Lower lobe of right lung (tissue), 2 donors: ENCODE measurements around the gene ST14. TPM values are rescaled to one million over a fixed set of nuclear protein-coding genes. Genes with fewer than 3 reads are reported as not detected.

ENCODE experiments used
- ATAC-seq, 2 donors: fragments of 200-7000 bp; cut with Tn5 transposase; one replicate each; pipeline ENCODE4 v1.9.1; 2020 to 2022; ENCODE audit warnings: mild to moderate bottlenecking in 2 of 2, moderate library complexity in 2 of 2
- DNase-seq: peaks from one replicate; pipeline ENCODE4 v3.0.0-alpha.2; 2020
- H3K27ac ChIP-seq: fragments of 200-600 bp; one replicate; pipeline ENCODE4 v1.8.0; 2022
- H3K27me3 ChIP-seq: fragments of 200-600 bp; one replicate; pipeline ENCODE4 v1.8.0; 2022; ENCODE audit warnings: low read depth
- H3K36me3 ChIP-seq: fragments of 200-600 bp; one replicate; pipeline ENCODE4 v1.8.0; 2022; ENCODE audit warnings: mild to moderate bottlenecking
- H3K4me1 ChIP-seq: fragments of 200-600 bp; one replicate; pipeline ENCODE4 v1.8.0; 2022
- H3K4me3 ChIP-seq: fragments of 200-600 bp; one replicate; pipeline ENCODE4 v1.8.0; 2022; ENCODE audit warnings: mild to moderate bottlenecking
- H3K9me3 ChIP-seq: fragments of 200-600 bp; one replicate; pipeline ENCODE4 v1.8.0; 2022
- CTCF ChIP-seq: fragments of 200-600 bp; IDR thresholded peaks from one replicate; pipeline ENCODE4 v1.8.0; 2022; ENCODE audit warnings: antibody characterized with exemption, mild to moderate bottlenecking
- intact Hi-C: fragments of 100-400 bp; cut with DNase I; formaldehyde crosslinking; loops from one replicate; pipeline ENCODE4 v1.11.0; 2022
- total RNA-seq: library from RNA; stranded (reverse); fragmentation: NEBNext Ultra II Directional; extraction: Animal tissue kit (Norgen Biotek cat#: 25700); gene quantifications from one replicate; pipeline ENCODE4 v1.2.1, GENCODE V29; 2021
- donor health status: DM: no; HTN: yes; CAD: no; lungs with severe emphysema.

Gene ST14
- total RNA-seq, 1 donor from 2014 or later, result 61.1 TPM

GRCh38 chr11:130127509-130127908, 32.1 kb upstream of the ST14 start:
- no peak for TF ChIP-seq CTCF
- intact Hi-C loops, result loop anchor here (10.0 kb wide), 1 partner anchor 53 kb away; no protein-coding TSS in a partner anchor

GRCh38 chr11:130128626-130129025, 31.0 kb upstream of the ST14 start:
- Histone ChIP-seq H3K36me3 (peaks cover 91% of the 10 kb centered on the region), H3K4me1 (peaks cover 37% of the 10 kb centered on the region), H3K4me3 (no peak overlapping the region), H3K9me3 (no peaks in the 10 kb centered on the region), H3K27me3 (no peaks in the 10 kb centered on the region), H3K27ac (no peak overlapping the region)
- intact Hi-C loops, result loop anchor here (10.0 kb wide), 1 partner anchor 54 kb away; no protein-coding TSS in a partner anchor
- DNase-seq (no peak), ATAC-seq (no peak)
- no peak for TF ChIP-seq CTCF

More at GRCh38 chr11:130127509-130127908, 32.1 kb upstream of the ST14 start:
- DNase-seq (no peak), ATAC-seq (no peak)
- H3K4me3 ChIP-seq, result no peak overlapping the region
- H3K4me1 ChIP-seq, result peaks cover 47% of the 10 kb centered on the region
- H3K27me3 ChIP-seq, result no peaks in the 10 kb centered on the region
- peaks cover 91% of the 10 kb centered on the region for H3K36me3 ChIP-seq
- H3K9me3 ChIP-seq, result no peaks in the 10 kb centered on the region
- no peak overlapping the region for H3K27ac ChIP-seq

- intact Hi-C loops, result loop anchor here (10.0 kb wide), 1 partner anchor 55 kb away; no protein-coding TSS in a partner anchor
- H3K4me3 ChIP-seq, result no peak overlapping the region
- no peak for TF ChIP-seq CTCF
- DNase-seq (no peak), ATAC-seq (no peak)
- peaks cover 24% of the 10 kb centered on the region for H3K4me1 ChIP-seq
- peaks cover 98% of the 10 kb centered on the region for H3K36me3 ChIP-seq
- H3K27ac ChIP-seq, result no peak overlapping the region
- H3K9me3 ChIP-seq, result no peaks in the 10 kb centered on the region
- no peaks in the 10 kb centered on the region for H3K27me3 ChIP-seq
Measured at GRCh38 chr11:130129922-130130321, 29.7 kb upstream of the ST14 start.

GRCh38 chr11:130131961-130132850, 27.4 kb upstream of the ST14 start:
- peak; percentile 91 for TF ChIP-seq CTCF
- peaks cover 96% of the 10 kb centered on the region for H3K36me3 ChIP-seq
- peaks cover 1% of the 10 kb centered on the region for H3K4me1 ChIP-seq
- H3K27ac ChIP-seq, result no peak overlapping the region
- no peak for DNase-seq
- peak; percentile 83 to 84 for ATAC-seq
- intact Hi-C loops, result no loop called here
- no peaks in the 10 kb centered on the region for H3K27me3 ChIP-seq
- no peak overlapping the region for H3K4me3 ChIP-seq
- no peaks in the 10 kb centered on the region for H3K9me3 ChIP-seq

- Histone ChIP-seq H3K27me3 (no peaks in the 10 kb centered on the region), H3K4me1 (no peaks in the 10 kb centered on the region), H3K4me3 (no peak overlapping the region), H3K27ac (no peak overlapping the region), H3K36me3 (peaks cover 96% of the 10 kb centered on the region), H3K9me3 (no peaks in the 10 kb centered on the region)
- no peak for DNase-seq
- TF ChIP-seq CTCF, result no peak
- intact Hi-C loops, result no loop called here
- no peak for ATAC-seq
Measured at GRCh38 chr11:130133716-130134115, 25.9 kb upstream of the ST14 start.
